Panc1 (cell line): ENCODE data around the gene TMEM217. TPM values are rescaled to one million over a fixed set of nuclear protein-coding genes. Genes with fewer than 3 reads are reported as not detected.
A peak's percentile ranks its signal among the peaks of the same experiment; 100 is the strongest.

Experiments
- ATAC-seq: fragments of 200-7000 bp; cut with Tn5 transposase; 2 replicates; pipeline ENCODE4 v1.9.1; 2020; ENCODE audit warnings: mild to moderate bottlenecking, moderate library complexity
- BruUV-seq: library from RNA; stranded (reverse); fragments of 400-500 nt; replicated peaks from 2 replicates; lab custom pipeline; 2021; lab: Mats Ljungman, UMichigan
- CTCF ChIA-PET: fragments of 300-600 bp; sonication (Branson Sonifier 250); formaldehyde crosslinking; loops from one replicate; lab custom pipeline; 2022; ENCODE audit warnings: antibody characterized with exemption; lab: Charles Lee
- POLR2A ChIA-PET: fragments of 300-600 bp; sonication (Branson Sonifier 250); formaldehyde crosslinking; loops from one replicate; lab custom pipeline; 2022; ENCODE audit warnings: antibody characterized with exemption; lab: Charles Lee
- DNase-seq: peaks from one replicate; pipeline ENCODE4 v3.0.0-alpha.2; 2010; ENCODE audit warnings: low read depth, low spot score
- H3K27ac ChIP-seq: 2 replicates; pipeline ENCODE4 v1.5.1; 2011; ENCODE audit warnings: mild to moderate bottlenecking, low read length, inconsistent platforms
- H3K27me3 ChIP-seq: fragments of 200-500 bp; sonication (Bioruptor generic); 2 replicates; pipeline ENCODE4 v1.6.0; 2014; ENCODE audit warnings: low read length, inconsistent platforms; ENCODE audit not compliant: control insufficient read depth, insufficient read depth
- H3K36me3 ChIP-seq: fragments of 200-500 bp; sonication (Bioruptor generic); 2 replicates; pipeline ENCODE4 v1.5.1; 2014; ENCODE audit warnings: inconsistent platforms, mild to moderate bottlenecking, low read length, moderate library complexity; ENCODE audit not compliant: control insufficient read depth, insufficient read depth
- H3K4me1 ChIP-seq: 2 replicates; pipeline ENCODE4 v1.5.1; 2011; ENCODE audit warnings: inconsistent platforms, mild to moderate bottlenecking, low read length, moderate library complexity; ENCODE audit not compliant: control insufficient read depth, insufficient read depth
- H3K4me3 ChIP-seq, 2 experiments: 2 replicates each; pipeline ENCODE4 v1.5.1; 2011 to 2012; ENCODE audit warnings: low read depth in 2 of 2, low read length in 2 of 2, mild to moderate bottlenecking in 2 of 2, inconsistent platforms in 1 of 2, moderate library complexity in 1 of 2
- H3K9me3 ChIP-seq: fragments of 200-500 bp; sonication (Bioruptor generic); 2 replicates; pipeline ENCODE4 v1.5.1; 2014; ENCODE audit warnings: low read depth, mild to moderate bottlenecking, inconsistent platforms, low read length, moderate library complexity; ENCODE audit not compliant: control insufficient read depth, insufficient read depth
- POLR2AphosphoS5 ChIP-seq: IDR thresholded peaks from 2 replicates; pipeline ENCODE4 v1.6.1; 2012; ENCODE audit warnings: mild to moderate bottlenecking, low read depth, low read length, moderate library complexity
- SIN3A ChIP-seq: IDR thresholded peaks from 2 replicates; pipeline ENCODE4 v1.6.1; 2012; ENCODE audit warnings: low read depth, mild to moderate bottlenecking, low read length, moderate library complexity, borderline replicate concordance; ENCODE audit not compliant: insufficient read depth
- TCF7L2 ChIP-seq: IDR thresholded peaks from 2 replicates; pipeline ENCODE4 v1.6.1; 2011; ENCODE audit warnings: mild to moderate bottlenecking, low read depth, low read length, inconsistent platforms
- in situ Hi-C: cut with HindIII; loops from 2 replicates; pipeline ENCODE4 v1.10.0; 2016; ENCODE audit warnings: low sequenced_read_pairs, low pct_unique_long_range_greater_than_20kb
- intact Hi-C: fragments of 100-400 bp; cut with micrococcal nuclease; formaldehyde crosslinking; loops from one replicate; pipeline ENCODE4 v1.10.0; 2022; ENCODE audit not compliant: unreplicated experiment
- total RNA-seq: library from RNA; stranded (reverse); gene quantifications from one replicate; pipeline ENCODE4 v1.2.1, GENCODE V29; 2021; ENCODE audit not compliant: unreplicated experiment
- TF ChIP-seq, protein P1 (sequence below), 2 experiments: IDR thresholded peaks; 2 replicates each; pipeline ENCODE4 v1.6.1; 2011 to 2012; ENCODE audit warnings: low read depth in 2 of 2, control low read depth in 1 of 2, low read length in 1 of 2, mild to moderate bottlenecking in 1 of 2, moderate library complexity in 1 of 2; ENCODE audit not compliant: insufficient read depth in 1 of 2
- TF ChIP-seq, protein P2 (sequence below): fragments of 450-650 bp; IDR thresholded peaks from 2 replicates; pipeline ENCODE4 v1.5.1; 2017; ENCODE audit warnings: mild to moderate bottlenecking

The TMEM217 gene
- total RNA-seq, 1 experiment from 2014 or later = 4.0 TPM

DNA sequence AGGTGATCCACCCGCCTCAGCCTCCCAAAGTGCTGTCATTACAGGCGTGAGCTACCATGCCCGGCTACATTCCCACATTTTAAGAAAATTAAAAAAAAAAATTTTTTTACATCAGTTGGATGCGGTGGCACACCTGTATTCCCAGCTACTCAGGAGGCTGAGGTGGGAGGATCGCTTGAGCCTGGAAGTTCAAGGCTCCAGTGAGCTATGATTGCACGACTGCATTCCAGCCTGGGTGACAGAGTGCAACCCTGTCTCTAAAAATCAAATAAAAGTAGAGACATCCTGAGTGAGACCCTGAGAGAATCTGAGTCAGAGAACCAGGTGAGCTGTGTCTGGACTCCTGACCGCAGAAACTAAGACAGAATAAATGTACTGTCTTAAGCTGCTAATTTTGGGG lies 49.2 kb downstream of the TMEM217 start:
- Histone ChIP-seq H3K4me1 (no peaks in the 10 kb centered on the region; the same call in 1 of the 2 replicates), H3K27me3 (no peaks in the 10 kb centered on the region), H3K27ac (no peak overlapping the region), H3K36me3 (no peaks in the 10 kb centered on the region), H3K9me3 (no peaks in the 10 kb centered on the region), H3K4me3 (no peak overlapping the region)
- ATAC-seq (no peak), DNase-seq (no peak)
- intact Hi-C loops = no loop called here
- ChIA-PET POLR2A (no interaction called here), CTCF (interaction anchor here (0.8 to 3.3 kb wide), 5 partner anchors 19 to 190 kb away, joined by 3 to 72 read pairs (median 4); no protein-coding TSS in a partner anchor)
- in situ Hi-C loops = no loop called here
- BruUV-seq = no TSS peak
- TF ChIP-seq SIN3A (no peak), TCF7L2 (no peak), POLR2AphosphoS5 (no peak)
- TF ChIP-seq, protein P1, sequence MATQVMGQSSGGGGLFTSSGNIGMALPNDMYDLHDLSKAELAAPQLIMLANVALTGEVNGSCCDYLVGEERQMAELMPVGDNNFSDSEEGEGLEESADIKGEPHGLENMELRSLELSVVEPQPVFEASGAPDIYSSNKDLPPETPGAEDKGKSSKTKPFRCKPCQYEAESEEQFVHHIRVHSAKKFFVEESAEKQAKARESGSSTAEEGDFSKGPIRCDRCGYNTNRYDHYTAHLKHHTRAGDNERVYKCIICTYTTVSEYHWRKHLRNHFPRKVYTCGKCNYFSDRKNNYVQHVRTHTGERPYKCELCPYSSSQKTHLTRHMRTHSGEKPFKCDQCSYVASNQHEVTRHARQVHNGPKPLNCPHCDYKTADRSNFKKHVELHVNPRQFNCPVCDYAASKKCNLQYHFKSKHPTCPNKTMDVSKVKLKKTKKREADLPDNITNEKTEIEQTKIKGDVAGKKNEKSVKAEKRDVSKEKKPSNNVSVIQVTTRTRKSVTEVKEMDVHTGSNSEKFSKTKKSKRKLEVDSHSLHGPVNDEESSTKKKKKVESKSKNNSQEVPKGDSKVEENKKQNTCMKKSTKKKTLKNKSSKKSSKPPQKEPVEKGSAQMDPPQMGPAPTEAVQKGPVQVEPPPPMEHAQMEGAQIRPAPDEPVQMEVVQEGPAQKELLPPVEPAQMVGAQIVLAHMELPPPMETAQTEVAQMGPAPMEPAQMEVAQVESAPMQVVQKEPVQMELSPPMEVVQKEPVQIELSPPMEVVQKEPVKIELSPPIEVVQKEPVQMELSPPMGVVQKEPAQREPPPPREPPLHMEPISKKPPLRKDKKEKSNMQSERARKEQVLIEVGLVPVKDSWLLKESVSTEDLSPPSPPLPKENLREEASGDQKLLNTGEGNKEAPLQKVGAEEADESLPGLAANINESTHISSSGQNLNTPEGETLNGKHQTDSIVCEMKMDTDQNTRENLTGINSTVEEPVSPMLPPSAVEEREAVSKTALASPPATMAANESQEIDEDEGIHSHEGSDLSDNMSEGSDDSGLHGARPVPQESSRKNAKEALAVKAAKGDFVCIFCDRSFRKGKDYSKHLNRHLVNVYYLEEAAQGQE (IDR thresholded peaks at IDR 0.05; ENCODE audit: insufficient read depth in 1 of 2, low read depth in 2 of 2, low read length in 1 of 2) = no peak
- TF ChIP-seq, protein P2, sequence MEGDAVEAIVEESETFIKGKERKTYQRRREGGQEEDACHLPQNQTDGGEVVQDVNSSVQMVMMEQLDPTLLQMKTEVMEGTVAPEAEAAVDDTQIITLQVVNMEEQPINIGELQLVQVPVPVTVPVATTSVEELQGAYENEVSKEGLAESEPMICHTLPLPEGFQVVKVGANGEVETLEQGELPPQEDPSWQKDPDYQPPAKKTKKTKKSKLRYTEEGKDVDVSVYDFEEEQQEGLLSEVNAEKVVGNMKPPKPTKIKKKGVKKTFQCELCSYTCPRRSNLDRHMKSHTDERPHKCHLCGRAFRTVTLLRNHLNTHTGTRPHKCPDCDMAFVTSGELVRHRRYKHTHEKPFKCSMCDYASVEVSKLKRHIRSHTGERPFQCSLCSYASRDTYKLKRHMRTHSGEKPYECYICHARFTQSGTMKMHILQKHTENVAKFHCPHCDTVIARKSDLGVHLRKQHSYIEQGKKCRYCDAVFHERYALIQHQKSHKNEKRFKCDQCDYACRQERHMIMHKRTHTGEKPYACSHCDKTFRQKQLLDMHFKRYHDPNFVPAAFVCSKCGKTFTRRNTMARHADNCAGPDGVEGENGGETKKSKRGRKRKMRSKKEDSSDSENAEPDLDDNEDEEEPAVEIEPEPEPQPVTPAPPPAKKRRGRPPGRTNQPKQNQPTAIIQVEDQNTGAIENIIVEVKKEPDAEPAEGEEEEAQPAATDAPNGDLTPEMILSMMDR = no peak

DNA sequence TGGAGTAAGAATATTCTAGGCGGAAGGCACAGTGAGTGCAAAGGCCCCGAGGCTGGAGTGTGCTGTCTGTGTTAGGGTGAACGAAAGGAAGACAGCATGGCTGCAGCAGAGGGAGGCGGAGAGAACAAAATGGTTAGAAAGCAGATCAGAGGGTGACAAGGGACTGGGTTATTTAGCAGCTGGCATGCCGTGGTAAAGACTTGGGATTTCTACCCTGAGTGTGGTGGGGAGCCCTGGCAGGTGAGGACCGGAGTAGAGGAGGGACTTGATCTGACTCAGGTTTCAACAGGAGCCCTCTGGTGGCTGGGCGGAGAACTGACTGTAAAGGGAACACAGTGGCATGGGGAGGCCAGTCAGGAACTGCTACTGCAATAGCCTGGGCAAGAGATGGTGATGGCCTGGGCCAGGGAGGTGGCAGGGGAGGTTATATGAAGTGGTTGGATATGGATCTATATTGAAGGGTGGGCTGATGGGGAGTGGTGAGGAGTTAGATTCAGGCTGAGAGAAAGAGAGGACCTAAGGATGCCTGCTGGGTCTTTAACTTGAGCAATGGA lies 50.0 kb downstream of the TMEM217 start:
- intact Hi-C loops = no loop called here
- TF ChIP-seq, protein P1 (IDR thresholded peaks at IDR 0.05; ENCODE audit: insufficient read depth in 1 of 2, low read depth in 2 of 2, low read length in 1 of 2) = no peak
- TF ChIP-seq POLR2AphosphoS5 (no peak), SIN3A (no peak), TCF7L2 (no peak)
- TF ChIP-seq, protein P2 = peak; percentile 90
- Histone ChIP-seq H3K36me3 (no peaks in the 10 kb centered on the region), H3K9me3 (no peaks in the 10 kb centered on the region), H3K4me3 (no peak overlapping the region), H3K4me1 (no peaks in the 10 kb centered on the region; the same call in 1 of the 2 replicates), H3K27ac (no peak overlapping the region), H3K27me3 (no peaks in the 10 kb centered on the region)
- no TSS peak for BruUV-seq
- POLR2A ChIA-PET = interaction anchor here (0.6 kb wide), 1 partner anchor 190 kb away, joined by 4 read pairs; no protein-coding TSS in a partner anchor
- CTCF ChIA-PET = interaction anchor here (0.8 to 3.3 kb wide), 4 partner anchors 179 to 190 kb away, joined by 3 to 72 read pairs (median 4); no protein-coding TSS in a partner anchor
- DNase-seq (peak; percentile 83), ATAC-seq (peak; percentile 91)
- in situ Hi-C loops = no loop called here
